Endothelial cell (in vitro differentiated cells): ENCODE measurements around the gene RALGPS1. TPM values are rescaled to one million over a fixed set of nuclear protein-coding genes. Genes with fewer than 3 reads are reported as not detected.

Experiments
- DNase-seq: peaks from one replicate; pipeline ENCODE4 v3.0.0; 2021; ENCODE audit warnings: low spot score
- H3K27ac Mint-ChIP-seq: one replicate; pipeline ENCODE4 v1.8.0; 2021; ENCODE audit warnings: mixed read lengths, inconsistent platforms; ENCODE audit not compliant: unreplicated experiment
- H3K27me3 Mint-ChIP-seq: one replicate; pipeline ENCODE4 v1.8.0; 2021; ENCODE audit warnings: mild to moderate bottlenecking, moderate library complexity, mixed read lengths, inconsistent platforms; ENCODE audit not compliant: unreplicated experiment
- H3K36me3 Mint-ChIP-seq: one replicate; pipeline ENCODE4 v1.8.0; 2021; ENCODE audit warnings: mild to moderate bottlenecking, low read depth, mixed read lengths, inconsistent platforms; ENCODE audit not compliant: unreplicated experiment
- H3K4me1 Mint-ChIP-seq: one replicate; pipeline ENCODE4 v1.8.0; 2021; ENCODE audit warnings: mild to moderate bottlenecking, mixed read lengths, inconsistent platforms; ENCODE audit not compliant: unreplicated experiment
- H3K4me3 Mint-ChIP-seq: one replicate; pipeline ENCODE4 v1.8.0; 2021; ENCODE audit warnings: mild to moderate bottlenecking, mixed read lengths, inconsistent platforms; ENCODE audit not compliant: unreplicated experiment
- H3K9me3 Mint-ChIP-seq: one replicate; pipeline ENCODE4 v1.8.0; 2021; ENCODE audit warnings: mixed read lengths, inconsistent platforms; ENCODE audit not compliant: unreplicated experiment
- CTCF ChIP-seq: fragments of 200-600 bp; sonication (generic); IDR thresholded peaks from one replicate; pipeline ENCODE4 v1.5.0; 2021; ENCODE audit warnings: antibody characterized with exemption; ENCODE audit not compliant: unreplicated experiment
- total RNA-seq: library from RNA; stranded (reverse); fragmentation: NEBNext Ultra II Directional; extraction: Animal tissue kit (Norgen Biotek cat#: 25700); gene quantifications from one replicate; pipeline ENCODE4 v1.2.1, GENCODE V29; 2021; ENCODE audit not compliant: unreplicated experiment

The RALGPS1 gene
- total RNA-seq, 1 donor from 2014 or later: 6.4 TPM

- no peaks in the 10 kb centered on the region for H3K4me1 Mint-ChIP-seq
- no peak overlapping the region for H3K27ac Mint-ChIP-seq
- peaks cover 13% of the 10 kb centered on the region for H3K27me3 Mint-ChIP-seq
- DNase-seq: no peak
- no peak for TF ChIP-seq CTCF
- H3K9me3 Mint-ChIP-seq: no peaks in the 10 kb centered on the region
- no peak overlapping the region for H3K4me3 Mint-ChIP-seq
- H3K36me3 Mint-ChIP-seq: peaks cover 7% of the 10 kb centered on the region
These were observed 293.3 kb downstream of the RALGPS1 start for GRCh38 chr9:127207734-127208410.

- no peak for TF ChIP-seq CTCF
- no peak overlapping the region for H3K4me3 Mint-ChIP-seq
- no peak overlapping the region for H3K27ac Mint-ChIP-seq
- no peaks in the 10 kb centered on the region for H3K4me1 Mint-ChIP-seq
- no peak for DNase-seq
- H3K9me3 Mint-ChIP-seq: no peaks in the 10 kb centered on the region
- H3K27me3 Mint-ChIP-seq: peaks cover 13% of the 10 kb centered on the region
- peaks cover 7% of the 10 kb centered on the region for H3K36me3 Mint-ChIP-seq
These were observed 293.8 kb downstream of the RALGPS1 start for GRCh38 chr9:127208416-127208815.

GRCh38 chr9:127209220-127209619 is 294.6 kb downstream of the RALGPS1 start:
- peaks cover 7% of the 10 kb centered on the region for H3K36me3 Mint-ChIP-seq
- TF ChIP-seq CTCF: no peak
- peaks cover 13% of the 10 kb centered on the region for H3K27me3 Mint-ChIP-seq
- no peak overlapping the region for H3K27ac Mint-ChIP-seq
- H3K4me1 Mint-ChIP-seq: no peaks in the 10 kb centered on the region
- H3K4me3 Mint-ChIP-seq: no peak overlapping the region
- no peak for DNase-seq
- H3K9me3 Mint-ChIP-seq: no peaks in the 10 kb centered on the region

- no peaks in the 10 kb centered on the region for H3K4me1 Mint-ChIP-seq
- peaks cover 13% of the 10 kb centered on the region for H3K27me3 Mint-ChIP-seq
- H3K9me3 Mint-ChIP-seq: no peaks in the 10 kb centered on the region
- no peak overlapping the region for H3K4me3 Mint-ChIP-seq
- TF ChIP-seq CTCF: no peak
- no peak for DNase-seq
- peaks cover 7% of the 10 kb centered on the region for H3K36me3 Mint-ChIP-seq
- peak overlapping the region; percentile 53 for H3K27ac Mint-ChIP-seq
These were observed 295.5 kb downstream of the RALGPS1 start for GRCh38 chr9:127209948-127210640.
